Stimulated activated CD8-positive, alpha-beta memory T cell treated with anti-CD3 and anti-CD28 coated beads, Interleukin-7, amount 100 ng/mL, for 48 hours (primary cell): Measurements from ENCODE around the gene RELL1.
"Not testable (repeated sequence)": the region's sequence is repeated elsewhere in the genome, so short reads cannot be mapped to it uniquely, and the experiment has no call there.

Experiments used
- DNase-seq, 2 donors: peaks; one replicate each; pipeline ENCODE4 v3.0.0-alpha.2; 2020; ENCODE audit warnings: low read depth in 1 of 2; ENCODE audit errors: extremely low read depth in 1 of 2

RELL1 gene

DNA sequence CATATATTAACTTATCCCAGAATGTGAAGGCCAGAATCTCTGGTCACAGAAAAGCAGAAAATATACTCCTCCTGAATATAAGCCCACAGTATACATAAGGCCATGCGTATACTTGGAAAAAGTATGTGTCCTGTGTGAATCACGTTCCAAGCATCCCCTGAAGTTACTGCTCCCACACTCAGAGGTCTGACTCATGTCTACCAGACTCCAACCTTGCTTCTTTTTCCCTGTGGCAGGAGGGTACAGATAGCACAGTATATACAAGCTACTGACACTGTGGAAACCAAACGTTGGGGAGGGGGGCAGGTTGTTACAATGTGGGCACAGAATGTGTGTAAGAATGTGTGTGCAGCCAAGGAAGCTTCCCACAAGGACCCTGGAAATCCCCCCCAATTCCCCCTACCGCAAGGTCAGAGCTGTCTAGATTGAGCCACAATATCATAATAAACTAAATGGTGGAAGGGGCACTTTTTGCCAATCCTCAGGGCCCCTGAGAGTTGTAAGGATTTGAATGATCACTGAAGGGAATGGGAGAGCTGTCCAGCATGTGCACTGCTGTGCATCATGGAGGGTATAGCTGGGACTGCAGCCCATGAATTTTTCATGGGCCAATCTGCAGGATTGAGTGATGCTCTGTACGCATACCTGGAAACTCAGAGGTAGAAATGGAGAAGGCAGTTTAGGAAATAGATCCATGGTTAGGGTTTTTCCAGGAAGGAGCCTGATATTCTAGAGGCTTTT, 7.4 kb upstream of the RELL1 start:
- no peak for DNase-seq

DNA sequence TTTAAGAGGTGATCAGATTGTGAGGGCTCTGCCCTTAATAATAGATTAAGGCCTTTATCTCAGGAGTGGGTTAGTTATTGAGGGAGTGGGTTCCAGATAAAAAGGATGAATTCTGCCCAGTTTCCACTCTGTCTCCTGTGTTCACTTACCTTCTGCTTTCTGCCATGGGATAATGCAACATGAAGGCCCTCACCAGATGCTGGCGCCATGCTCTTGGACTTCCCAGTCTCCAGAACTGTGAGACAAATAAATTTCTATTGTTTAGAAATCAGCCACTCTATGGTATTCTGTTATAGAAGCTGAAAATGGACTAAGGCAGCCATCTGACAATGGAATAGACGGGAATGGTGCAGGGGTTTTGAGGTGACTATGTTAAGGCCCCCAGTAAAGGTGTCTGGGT, 6.9 kb upstream of the RELL1 start:
- no peak for DNase-seq

DNA sequence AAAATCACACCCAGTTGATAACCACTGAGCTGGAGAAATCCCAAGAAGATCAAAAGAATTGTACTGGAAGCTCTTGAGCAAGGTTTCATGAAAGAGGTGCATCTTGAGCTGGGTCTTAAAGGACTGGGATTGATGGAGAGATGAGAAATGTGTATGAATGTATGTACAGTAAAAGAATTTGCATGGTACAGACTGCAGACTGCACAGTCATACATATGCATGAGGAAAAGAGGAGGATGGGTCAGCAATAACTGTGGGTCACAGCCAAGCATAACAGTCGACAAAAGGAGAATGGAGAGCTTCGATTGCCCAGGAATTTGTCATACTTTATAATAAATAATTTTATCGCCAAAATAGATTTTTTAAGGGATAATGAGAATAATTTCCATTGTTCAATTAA, 4.8 kb upstream of the RELL1 start:
- DNase-seq, result no peak

- no peak for DNase-seq
Observed at GRCh38 chr4:37689353-37690095, 3.3 kb upstream of the RELL1 start.

GRCh38 chr4:37687681-37688080, 1.5 kb upstream of the RELL1 start:
- DNase-seq, result no peak

- DNase-seq, result no peak
Observed at GRCh38 chr4:37687194-37687562, 1.0 kb upstream of the RELL1 start.

GRCh38 chr4:37685823-37686372, 278 bp downstream of the RELL1 start:
- DNase-seq, result peak; percentile 20

GRCh38 chr4:37685161-37685822, 884 bp downstream of the RELL1 start:
- no peak for DNase-seq

DNA sequence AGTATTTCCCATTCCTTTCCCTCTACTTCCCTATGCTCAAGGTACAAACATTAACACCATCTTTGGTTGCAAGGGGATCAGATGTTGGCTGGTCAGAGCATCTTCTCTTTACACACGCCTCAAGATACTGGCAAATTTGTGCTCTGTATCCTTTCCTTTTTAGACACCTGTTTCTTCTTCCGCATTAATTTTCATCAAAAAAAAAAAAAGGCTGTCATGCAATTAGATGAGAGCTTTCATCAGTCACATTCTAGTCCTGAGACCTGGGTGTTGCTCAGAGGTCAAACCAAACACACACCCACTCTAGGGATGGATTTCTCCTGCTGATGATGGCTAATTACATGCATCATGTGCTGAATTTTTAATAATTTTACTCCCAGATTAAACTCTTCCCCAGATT, 2.0 kb downstream of the RELL1 start:
- DNase-seq, result no peak

DNA sequence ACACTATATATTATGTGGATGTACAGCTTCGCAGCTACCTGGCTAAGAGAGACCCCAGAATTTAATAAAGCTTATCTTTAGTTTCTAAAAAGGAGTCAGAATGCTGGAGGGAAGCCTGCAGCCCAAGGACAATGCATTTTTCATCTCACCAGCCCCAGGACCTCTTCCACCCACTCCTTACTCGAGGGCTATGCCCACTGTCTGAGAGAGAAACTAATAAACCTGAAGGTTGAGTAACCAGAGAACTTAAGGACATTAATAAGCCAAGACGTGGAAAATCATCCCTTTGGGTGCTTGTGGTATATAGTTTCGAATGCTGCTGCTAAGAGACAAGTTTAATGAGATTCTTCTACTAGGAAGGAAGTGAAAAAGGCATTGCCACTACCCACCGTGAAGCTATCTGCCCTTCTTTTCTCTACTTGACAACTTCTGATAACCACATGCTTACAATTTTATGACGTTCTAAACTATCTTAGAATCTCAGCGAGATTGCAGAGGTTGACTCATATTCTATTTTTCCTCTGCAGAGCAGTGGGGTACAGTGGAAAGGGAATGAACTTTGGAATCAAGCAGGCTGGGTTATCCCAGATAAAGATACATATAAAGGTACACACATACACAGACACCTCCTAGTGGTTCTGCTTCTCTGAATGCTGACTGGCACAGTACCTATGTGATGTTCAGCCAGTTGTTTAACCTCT, 3.3 kb downstream of the RELL1 start:
- DNase-seq, result no peak

DNA sequence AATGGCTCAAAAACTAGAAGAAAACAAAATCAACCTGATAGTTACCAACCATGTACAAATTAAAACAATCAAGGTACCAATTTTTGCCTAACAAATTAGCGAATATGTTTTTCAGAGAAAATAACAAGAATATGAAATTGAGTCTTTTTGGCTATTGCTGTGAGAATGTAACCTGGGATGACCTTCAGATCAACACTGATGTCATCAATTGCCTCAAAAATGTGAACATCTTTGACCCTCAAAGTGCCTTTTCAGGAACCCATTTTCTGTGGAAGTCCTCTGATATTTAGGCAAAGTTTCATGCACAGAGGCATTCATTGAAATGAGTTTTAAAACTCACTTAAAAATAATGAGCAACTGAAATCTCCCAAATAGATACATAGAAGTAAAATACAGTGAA, 6.1 kb downstream of the RELL1 start:
- no peak for DNase-seq

DNA sequence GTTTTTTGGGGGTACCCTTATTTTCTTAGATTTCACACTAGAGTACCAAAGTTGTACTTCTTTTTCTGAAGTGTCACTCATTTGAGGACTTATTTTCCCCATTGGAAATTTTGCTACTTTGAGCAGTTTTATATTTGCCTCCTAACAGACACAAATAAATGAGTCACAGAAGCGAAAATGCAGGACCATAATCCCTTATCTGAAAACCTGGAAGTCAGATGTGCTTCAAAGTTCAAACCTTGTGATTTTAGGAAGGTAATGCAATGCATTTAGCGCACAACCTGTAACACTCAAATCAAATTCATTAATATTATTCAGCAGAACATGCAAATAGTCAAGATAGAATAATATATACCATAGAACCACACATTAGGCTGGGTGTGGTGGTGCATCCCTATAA, 6.9 kb downstream of the RELL1 start:
- DNase-seq, result no peak

DNA sequence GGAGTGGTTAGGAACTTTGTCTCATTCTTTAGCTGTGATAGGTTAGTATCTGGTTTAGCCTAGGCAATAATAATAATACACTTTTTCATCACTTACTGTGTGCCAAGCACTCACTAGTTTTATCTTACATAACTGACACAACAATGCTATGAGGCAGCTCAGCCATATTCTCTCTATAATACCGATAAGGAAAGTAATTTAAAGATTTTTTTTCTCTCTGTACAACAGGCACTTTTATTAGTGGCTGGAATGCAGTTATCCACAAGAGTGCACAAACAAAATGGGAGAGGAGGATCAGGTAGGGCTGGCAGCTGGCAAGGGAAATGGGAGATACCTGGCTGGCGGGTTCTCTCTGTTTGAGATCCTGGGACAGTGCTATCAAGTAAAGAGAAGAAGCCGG, 7.6 kb downstream of the RELL1 start:
- no peak for DNase-seq

DNA sequence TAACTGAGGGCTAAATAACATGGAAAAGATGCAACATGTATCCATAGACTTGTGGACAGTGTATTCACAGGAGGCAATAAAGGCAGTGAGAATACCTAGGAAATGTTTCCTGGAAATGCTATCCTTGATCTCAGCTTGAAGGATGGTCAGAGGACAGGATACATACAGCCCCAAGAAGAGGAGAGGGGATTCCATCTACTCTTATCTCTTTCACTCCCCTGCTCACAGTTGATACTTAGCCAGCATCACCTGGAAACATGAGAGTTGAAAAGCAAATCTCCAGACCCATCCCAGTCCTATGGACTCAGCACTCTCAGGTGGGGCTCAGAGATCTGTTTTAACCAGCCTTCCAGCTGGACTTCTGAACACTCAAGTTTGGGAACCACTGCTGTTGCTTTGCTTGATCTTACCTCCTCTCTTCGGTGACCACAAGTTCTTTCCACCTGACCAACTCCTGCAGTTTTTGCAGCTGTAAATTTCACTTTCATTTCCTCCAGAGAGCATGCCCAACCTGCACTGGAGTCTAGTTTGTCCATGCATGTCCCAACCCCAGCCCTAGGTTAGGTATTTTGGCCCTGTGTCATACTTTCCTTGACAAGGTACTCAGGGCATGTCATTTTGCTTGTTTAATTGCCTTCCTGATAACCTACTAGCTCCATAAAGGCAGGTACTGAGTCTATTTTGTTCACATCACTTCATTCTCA, 10.4 kb downstream of the RELL1 start:
- DNase-seq, result no peak

DNA sequence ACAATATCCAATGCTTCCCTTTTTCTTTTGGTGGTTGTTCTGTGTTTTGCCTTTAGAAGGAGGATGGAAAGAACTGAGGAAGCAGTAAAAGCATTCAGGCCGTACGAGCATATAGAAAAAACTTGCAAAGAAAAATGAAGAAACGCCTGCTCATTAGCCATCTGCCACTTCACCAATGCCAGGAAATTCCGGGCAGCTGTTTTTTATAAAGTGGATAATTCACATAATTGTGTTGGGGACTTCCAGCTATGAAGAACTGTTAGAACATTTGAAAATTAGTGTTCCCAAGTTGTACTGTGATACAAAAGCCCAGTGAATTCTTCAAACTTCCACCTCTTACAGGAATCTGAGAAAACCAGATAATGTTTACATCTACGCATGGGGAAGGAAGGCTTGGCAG, 11.7 kb downstream of the RELL1 start:
- no peak for DNase-seq

GRCh38 chr4:37673538-37674192, 12.5 kb downstream of the RELL1 start:
- no peak for DNase-seq

GRCh38 chr4:37671072-37671471, 15.1 kb downstream of the RELL1 start:
- no peak for DNase-seq

DNA sequence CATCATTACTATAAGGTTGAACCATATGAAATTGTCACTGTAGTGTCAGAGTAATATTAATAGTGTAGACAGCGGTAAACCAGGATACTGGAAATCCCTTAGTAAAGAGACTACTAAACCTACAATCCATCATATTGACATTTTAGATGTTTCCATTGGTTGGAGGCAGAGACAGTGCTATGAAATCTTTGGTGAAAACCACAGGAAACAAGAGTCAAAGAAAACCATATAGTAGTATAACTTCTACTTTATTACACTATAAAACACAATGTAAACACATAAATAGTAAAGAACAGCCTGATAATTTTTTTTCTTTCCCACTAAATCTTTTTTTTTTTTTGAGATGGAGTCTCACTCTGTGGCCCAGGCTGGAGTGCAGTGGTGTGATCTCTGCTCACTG, 15.9 kb downstream of the RELL1 start:
- no peak for DNase-seq

DNA sequence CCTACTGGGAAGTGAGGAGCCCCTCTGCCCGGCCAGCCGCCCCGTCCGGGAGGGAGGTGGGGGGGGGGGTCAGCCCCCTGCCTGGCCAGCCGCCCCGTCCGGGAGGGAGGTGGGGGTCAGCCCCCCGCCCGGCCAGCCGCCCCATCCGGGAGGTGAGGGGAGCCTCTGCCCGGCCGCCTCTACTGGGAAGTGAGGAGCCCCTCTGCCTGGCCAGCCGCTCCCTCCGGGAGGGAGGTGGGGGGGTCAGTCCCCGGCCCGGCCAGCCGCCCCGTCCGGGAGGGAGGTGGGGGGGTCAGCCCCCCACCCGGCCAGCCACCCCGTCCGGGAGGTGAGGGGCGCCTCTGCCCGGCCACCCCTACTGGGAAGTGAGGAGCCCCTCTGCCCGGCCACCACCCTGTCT, 17.1 kb downstream of the RELL1 start:
- not testable (repeated sequence) for DNase-seq
